Osteocyte (in vitro differentiated cells): ENCODE results near the gene SHISA8. TPM values are rescaled to one million over a fixed set of nuclear protein-coding genes. Genes with fewer than 3 reads are reported as not detected.
A peak's percentile ranks its signal among the peaks of the same experiment; 100 is the strongest.

ENCODE experiments used
- DNase-seq: peaks from one replicate; pipeline ENCODE4 v3.0.0; 2021; ENCODE audit warnings: mixed read lengths; ENCODE audit not compliant: unreplicated experiment; ENCODE audit errors: extremely low spot score
- H3K27ac Mint-ChIP-seq: one replicate; pipeline ENCODE4 v1.8.0; 2021; ENCODE audit warnings: mild to moderate bottlenecking, mixed read lengths; ENCODE audit not compliant: unreplicated experiment
- H3K27me3 Mint-ChIP-seq: one replicate; pipeline ENCODE4 v1.8.0; 2021; ENCODE audit warnings: mixed read lengths; ENCODE audit not compliant: unreplicated experiment
- H3K36me3 Mint-ChIP-seq: one replicate; pipeline ENCODE4 v1.8.0; 2021; ENCODE audit warnings: mixed read lengths; ENCODE audit not compliant: unreplicated experiment
- H3K4me1 Mint-ChIP-seq: one replicate; pipeline ENCODE4 v1.8.0; 2021; ENCODE audit warnings: mixed read lengths; ENCODE audit not compliant: unreplicated experiment
- H3K4me3 Mint-ChIP-seq: one replicate; pipeline ENCODE4 v1.8.0; 2021; ENCODE audit warnings: mild to moderate bottlenecking, moderate library complexity, mixed read lengths; ENCODE audit not compliant: unreplicated experiment
- H3K9me3 Mint-ChIP-seq: one replicate; pipeline ENCODE4 v1.8.0; 2021; ENCODE audit warnings: mixed read lengths; ENCODE audit not compliant: unreplicated experiment
- microRNA-seq: library from miRNA; unstranded; fragments of <30 nt; microRNA quantifications from one replicate; pipeline ENCODE4 v1.1.0, GENCODE V29; 2020; ENCODE audit not compliant: unreplicated experiment
- total RNA-seq: library from RNA; stranded (reverse); gene quantifications from 2 replicates; pipeline ENCODE4 v1.2.1, GENCODE V29; 2021
- TF ChIP-seq, protein P1 (sequence below): fragments of 200-600 bp; sonication (generic); IDR thresholded peaks from 2 replicates; pipeline ENCODE4 v1.5.0; 2021; ENCODE audit warnings: antibody characterized with exemption, mild to moderate bottlenecking, moderate library complexity

The SHISA8 gene
- total RNA-seq, 1 donor from 2014 or later, result not detected

GRCh38 chr22:41862530-41863266 lies 52.2 kb downstream of the SHISA8 start:
- DNase-seq, result no peak
- no peaks in the 10 kb centered on the region for H3K27me3 Mint-ChIP-seq
- TF ChIP-seq, protein P1, sequence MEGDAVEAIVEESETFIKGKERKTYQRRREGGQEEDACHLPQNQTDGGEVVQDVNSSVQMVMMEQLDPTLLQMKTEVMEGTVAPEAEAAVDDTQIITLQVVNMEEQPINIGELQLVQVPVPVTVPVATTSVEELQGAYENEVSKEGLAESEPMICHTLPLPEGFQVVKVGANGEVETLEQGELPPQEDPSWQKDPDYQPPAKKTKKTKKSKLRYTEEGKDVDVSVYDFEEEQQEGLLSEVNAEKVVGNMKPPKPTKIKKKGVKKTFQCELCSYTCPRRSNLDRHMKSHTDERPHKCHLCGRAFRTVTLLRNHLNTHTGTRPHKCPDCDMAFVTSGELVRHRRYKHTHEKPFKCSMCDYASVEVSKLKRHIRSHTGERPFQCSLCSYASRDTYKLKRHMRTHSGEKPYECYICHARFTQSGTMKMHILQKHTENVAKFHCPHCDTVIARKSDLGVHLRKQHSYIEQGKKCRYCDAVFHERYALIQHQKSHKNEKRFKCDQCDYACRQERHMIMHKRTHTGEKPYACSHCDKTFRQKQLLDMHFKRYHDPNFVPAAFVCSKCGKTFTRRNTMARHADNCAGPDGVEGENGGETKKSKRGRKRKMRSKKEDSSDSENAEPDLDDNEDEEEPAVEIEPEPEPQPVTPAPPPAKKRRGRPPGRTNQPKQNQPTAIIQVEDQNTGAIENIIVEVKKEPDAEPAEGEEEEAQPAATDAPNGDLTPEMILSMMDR, result no peak
- H3K27ac Mint-ChIP-seq, result peak overlapping the region; percentile 48
- no peaks in the 10 kb centered on the region for H3K9me3 Mint-ChIP-seq
- no peaks in the 10 kb centered on the region for H3K36me3 Mint-ChIP-seq
- H3K4me1 Mint-ChIP-seq, result peaks cover 46% of the 10 kb centered on the region
- H3K4me3 Mint-ChIP-seq, result no peak overlapping the region

DNA sequence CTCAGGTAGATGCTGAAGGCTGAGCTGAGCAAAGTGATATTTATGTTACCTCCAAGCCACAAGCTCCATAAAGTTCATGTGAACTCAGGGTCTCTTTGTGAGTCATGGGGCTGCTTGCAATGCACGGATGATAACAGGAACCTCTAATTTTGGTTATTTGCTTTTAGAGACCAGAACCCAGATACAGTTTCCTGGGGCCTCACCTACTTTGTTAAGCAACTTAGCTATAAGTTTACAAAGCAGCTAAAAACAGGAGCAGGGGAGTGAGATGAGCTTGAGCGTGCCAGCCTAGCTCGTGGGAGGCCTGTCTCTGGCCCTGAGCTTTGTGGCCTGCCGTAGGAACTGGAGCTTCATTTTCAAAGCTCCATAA lies 52.7 kb downstream of the SHISA8 start:
- no peaks in the 10 kb centered on the region for H3K9me3 Mint-ChIP-seq
- DNase-seq, result no peak
- no peaks in the 10 kb centered on the region for H3K27me3 Mint-ChIP-seq
- peaks cover 51% of the 10 kb centered on the region for H3K4me1 Mint-ChIP-seq
- no peak overlapping the region for H3K4me3 Mint-ChIP-seq
- H3K36me3 Mint-ChIP-seq, result no peaks in the 10 kb centered on the region
- peak overlapping the region; percentile 48 for H3K27ac Mint-ChIP-seq
- TF ChIP-seq, protein P1, result no peak

Small RNA genes within 50 kb of the gene (microRNA-seq; reads per million reads assigned to microRNA genes)
- gene MIR33A, result 63.6 reads per million, percentile 46 among the genes with 10 or more reads in this experiment

Other genes starting within 250 kb of the SHISA8 start
- gene SNU13, start 226.2 kb downstream of the SHISA8 start, total RNA-seq, result 126 and 128 TPM in 2 replicates
- not detected in 2 replicates for gene MEI1, start 215.6 kb downstream of the SHISA8 start, total RNA-seq
- gene CCDC134, start 114.4 kb downstream of the SHISA8 start, total RNA-seq, result 7.8 and 10.0 TPM in 2 replicates
- 114 and 119 TPM in 2 replicates for gene SREBF2, start 82.0 kb downstream of the SHISA8 start, total RNA-seq
- 0.18 and 0.27 TPM in 2 replicates for gene TNFRSF13C, start 11.7 kb upstream of the SHISA8 start, total RNA-seq
- 6.9 and 7.2 TPM in 2 replicates for gene CENPM, start 32.1 kb upstream of the SHISA8 start, total RNA-seq
- gene SEPTIN3, start 54.4 kb upstream of the SHISA8 start, total RNA-seq, result 0.42 and 0.46 TPM in 2 replicates
- gene WBP2NL, start 83.7 kb upstream of the SHISA8 start, total RNA-seq, result not detected in 2 replicates
- 23.5 and 24.8 TPM in 2 replicates for gene NAGA, start 155.7 kb upstream of the SHISA8 start, total RNA-seq
- not detected in 2 replicates for gene PHETA2, start 159.2 kb upstream of the SHISA8 start, total RNA-seq
- 67.9 and 76.5 TPM in 2 replicates for gene SMDT1, start 164.6 kb upstream of the SHISA8 start, total RNA-seq
- 58.5 and 69.2 TPM in 2 replicates for gene NDUFA6, start 175.7 kb upstream of the SHISA8 start, total RNA-seq
- 1.4 and 1.5 TPM in 2 replicates for gene CYP2D6, start 215.7 kb upstream of the SHISA8 start, total RNA-seq